NCI-H2029 treated with DMSO at 0.1 percent for 48 hours (cell line): ENCODE data around the gene PPP2R5C.
"Not testable (repeated sequence)": the region's sequence is repeated elsewhere in the genome, so short reads cannot be mapped to it uniquely, and the experiment has no call there.

Experiments
- DNase-seq: peaks from one replicate; lab custom pipeline; 2025; lab: John Stamatoyannopoulos, UW

PPP2R5C gene

DNA sequence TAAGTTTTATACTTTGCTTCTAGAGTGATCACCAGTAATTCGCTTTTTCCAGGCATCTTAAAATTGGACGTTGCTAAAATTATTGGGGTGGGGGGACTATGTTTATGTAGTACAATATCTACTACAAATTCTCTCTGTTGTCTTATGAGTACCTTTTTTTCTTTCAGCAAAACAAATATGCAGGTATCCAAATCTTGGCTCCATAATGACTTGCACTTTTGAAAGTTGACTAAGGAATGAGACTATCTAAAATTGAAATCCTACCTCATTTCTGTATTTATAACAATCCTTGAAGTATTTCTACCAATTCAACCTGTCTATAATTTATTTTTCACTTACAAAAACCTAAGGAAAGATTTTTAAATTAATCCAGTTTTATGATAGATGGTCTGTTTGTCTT is 205.2 kb downstream of the PPP2R5C start:
- no peak for DNase-seq

DNA sequence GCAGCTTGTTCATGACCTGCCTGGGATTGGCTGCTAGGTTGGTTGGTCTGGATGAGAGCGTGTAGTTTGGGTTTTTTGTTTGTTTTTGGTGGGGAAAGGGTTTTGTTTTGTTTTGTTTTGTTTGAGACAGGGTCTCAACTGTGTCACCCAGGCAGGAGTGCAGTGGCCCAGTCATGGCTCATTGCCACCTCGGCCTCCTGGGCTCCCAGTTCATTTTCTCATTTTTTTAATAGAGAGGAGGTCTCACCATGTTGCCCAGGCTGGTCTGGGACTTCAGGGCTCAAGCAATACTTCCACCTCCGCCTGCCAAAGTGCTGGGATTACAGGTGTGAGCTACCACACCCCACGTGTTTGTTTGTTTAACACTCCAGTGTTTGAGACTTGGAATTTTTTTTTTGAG is 206.7 kb downstream of the PPP2R5C start:
- DNase-seq: no peak

GRCh38 chr14:101969481-101969880 is 208.0 kb downstream of the PPP2R5C start:
- no peak for DNase-seq

- no peak for DNase-seq
These were observed 209.4 kb downstream of the PPP2R5C start for GRCh38 chr14:101970830-101971400.

GRCh38 chr14:101971458-101971857 is 209.9 kb downstream of the PPP2R5C start:
- DNase-seq: not testable (repeated sequence)

- no peak for DNase-seq
These were observed 210.8 kb downstream of the PPP2R5C start for GRCh38 chr14:101972126-101972866.

- DNase-seq: no peak
These were observed 211.8 kb downstream of the PPP2R5C start for GRCh38 chr14:101973356-101973755.

DNA sequence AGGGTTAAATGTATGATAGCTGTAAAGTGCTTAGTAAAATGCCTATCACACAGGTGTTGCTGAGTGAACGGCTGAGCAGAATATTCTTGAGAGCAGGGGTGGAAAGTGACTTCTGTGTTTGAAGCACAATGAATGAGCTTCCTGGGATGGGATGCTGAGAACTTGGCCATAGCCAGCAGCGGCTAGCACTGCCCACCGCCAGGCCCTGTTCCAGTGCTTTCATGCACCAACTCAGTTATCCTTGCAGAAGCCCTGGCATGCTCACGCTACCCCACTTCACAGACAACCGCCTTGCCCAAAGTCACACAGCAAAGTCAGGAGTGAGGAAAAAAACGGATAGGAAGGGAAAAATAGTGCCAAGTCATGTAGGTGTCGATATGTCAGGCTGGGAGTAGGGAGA is 213.7 kb downstream of the PPP2R5C start:
- no peak for DNase-seq
